HG03565 (cell line): ENCODE measurements around the gene ARHGAP42.
A peak's percentile ranks its signal among the peaks of the same experiment; 100 is the strongest.

Experiments
- ATAC-seq: cut with Tn5 transposase; IDR thresholded peaks from one replicate; pipeline ENCODE4 v1.9.1; 2021; ENCODE audit warnings: mild to moderate bottlenecking, moderate library complexity; ENCODE audit not compliant: unreplicated experiment

Gene ARHGAP42

GRCh38 chr11:100902454-100903141 is 215.5 kb downstream of the ARHGAP42 start:
- no peak for ATAC-seq

- no peak for ATAC-seq
These were observed 216.2 kb downstream of the ARHGAP42 start for GRCh38 chr11:100903284-100903683.

GRCh38 chr11:100905684-100906083 is 218.6 kb downstream of the ARHGAP42 start:
- no peak for ATAC-seq

- ATAC-seq: peak; percentile 39
These were observed 221.7 kb downstream of the ARHGAP42 start for GRCh38 chr11:100908746-100909145.

- ATAC-seq: peak; percentile 95
These were observed 223.7 kb downstream of the ARHGAP42 start for GRCh38 chr11:100910808-100911207.

- ATAC-seq: no peak
These were observed 227.5 kb downstream of the ARHGAP42 start for GRCh38 chr11:100914415-100915110.

GRCh38 chr11:100918551-100919500 is 231.7 kb downstream of the ARHGAP42 start:
- no peak for ATAC-seq

- no peak for ATAC-seq
These were observed 233.5 kb downstream of the ARHGAP42 start for GRCh38 chr11:100920593-100920992.

- ATAC-seq: no peak
These were observed 235.0 kb downstream of the ARHGAP42 start for GRCh38 chr11:100922121-100922520.

- ATAC-seq: no peak
These were observed 236.5 kb downstream of the ARHGAP42 start for GRCh38 chr11:100923555-100923954.

GRCh38 chr11:100925935-100926334 is 238.8 kb downstream of the ARHGAP42 start:
- peak; percentile 80 for ATAC-seq

- ATAC-seq: no peak
These were observed 240.5 kb downstream of the ARHGAP42 start for GRCh38 chr11:100927579-100927978.

- no peak for ATAC-seq
These were observed 241.3 kb downstream of the ARHGAP42 start for GRCh38 chr11:100928426-100928825.

- ATAC-seq: peak; percentile 56
These were observed 242.3 kb downstream of the ARHGAP42 start for GRCh38 chr11:100929377-100929776.

- no peak for ATAC-seq
These were observed 243.2 kb downstream of the ARHGAP42 start for GRCh38 chr11:100930185-100930778.

GRCh38 chr11:100932474-100933100 is 245.5 kb downstream of the ARHGAP42 start:
- ATAC-seq: peak; percentile 38

- ATAC-seq: no peak
These were observed 249.7 kb downstream of the ARHGAP42 start for GRCh38 chr11:100936781-100937180.

GRCh38 chr11:100939571-100939970 is 252.5 kb downstream of the ARHGAP42 start:
- no peak for ATAC-seq

GRCh38 chr11:100940111-100940510 is 253.0 kb downstream of the ARHGAP42 start:
- no peak for ATAC-seq

GRCh38 chr11:100941033-100941432 is 253.9 kb downstream of the ARHGAP42 start:
- no peak for ATAC-seq
